ENCODE measurements around the gene KIAA1671. TPM values are rescaled to one million over a fixed set of nuclear protein-coding genes. Genes with fewer than 3 reads are reported as not detected.
A peak's percentile ranks its signal among the peaks of the same experiment; 100 is the strongest.

The KIAA1671 gene
- total RNA-seq, 1 donor from 2014 or later: 17.3 TPM

DNA sequence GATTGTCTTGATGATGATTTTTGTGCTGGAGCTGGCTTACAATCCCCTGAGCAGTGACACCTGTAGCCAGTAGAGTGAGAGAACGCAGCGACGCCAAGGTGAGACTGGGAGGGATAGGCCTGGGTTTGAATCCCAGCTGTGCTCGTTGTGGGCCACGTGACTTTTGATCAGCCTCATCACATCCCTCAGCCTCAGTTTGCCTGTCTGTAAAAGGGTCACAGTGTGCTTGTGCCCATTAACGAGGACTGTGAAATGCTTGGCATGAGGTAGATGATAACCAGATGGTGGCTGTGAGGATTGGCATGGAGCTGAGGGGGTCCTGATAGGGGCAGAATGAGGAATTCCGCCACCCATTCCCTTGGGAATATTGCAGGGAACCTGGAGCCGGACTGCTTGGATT lies 9.6 kb downstream of the KIAA1671 start:
- Histone ChIP-seq H3K36me3 (no peaks in the 10 kb centered on the region), H3K9me3 (ENCODE audit: low read depth) (no peaks in the 10 kb centered on the region), H3K4me3 (no peak overlapping the region), H3K27ac (no peak overlapping the region), H3K4me1 (peaks cover 7% of the 10 kb centered on the region), H3K4me2 (no peak overlapping the region), H4K20me1 (ENCODE audit: low read depth) (peaks cover 69% of the 10 kb centered on the region), H3K9ac (no peak overlapping the region), H3K79me2 (ENCODE audit: low read depth) (peaks cover 99% of the 10 kb centered on the region), H3K27me3 (no peaks in the 10 kb centered on the region), H3F3A (ENCODE audit: low read depth) (peaks cover 5% of the 10 kb centered on the region), H2AFZ (replicated peaks) (no peak overlapping the region)
- no peak overlapping the region for H3K27ac Mint-ChIP-seq
- peaks cover 12% of the 10 kb centered on the region for H3K4me1 Mint-ChIP-seq
- no peak for DNase-seq (ENCODE audit: low spot score)
- TF ChIP-seq, protein P1, sequence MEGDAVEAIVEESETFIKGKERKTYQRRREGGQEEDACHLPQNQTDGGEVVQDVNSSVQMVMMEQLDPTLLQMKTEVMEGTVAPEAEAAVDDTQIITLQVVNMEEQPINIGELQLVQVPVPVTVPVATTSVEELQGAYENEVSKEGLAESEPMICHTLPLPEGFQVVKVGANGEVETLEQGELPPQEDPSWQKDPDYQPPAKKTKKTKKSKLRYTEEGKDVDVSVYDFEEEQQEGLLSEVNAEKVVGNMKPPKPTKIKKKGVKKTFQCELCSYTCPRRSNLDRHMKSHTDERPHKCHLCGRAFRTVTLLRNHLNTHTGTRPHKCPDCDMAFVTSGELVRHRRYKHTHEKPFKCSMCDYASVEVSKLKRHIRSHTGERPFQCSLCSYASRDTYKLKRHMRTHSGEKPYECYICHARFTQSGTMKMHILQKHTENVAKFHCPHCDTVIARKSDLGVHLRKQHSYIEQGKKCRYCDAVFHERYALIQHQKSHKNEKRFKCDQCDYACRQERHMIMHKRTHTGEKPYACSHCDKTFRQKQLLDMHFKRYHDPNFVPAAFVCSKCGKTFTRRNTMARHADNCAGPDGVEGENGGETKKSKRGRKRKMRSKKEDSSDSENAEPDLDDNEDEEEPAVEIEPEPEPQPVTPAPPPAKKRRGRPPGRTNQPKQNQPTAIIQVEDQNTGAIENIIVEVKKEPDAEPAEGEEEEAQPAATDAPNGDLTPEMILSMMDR (IDR thresholded peaks at IDR 0.05): no peak
- TF ChIP-seq EZH2 (IDR thresholded peaks at IDR 0.05) (no peak), EZH2phosphoT487 (IDR thresholded peaks at IDR 0.05) (no peak)
- no peaks in the 10 kb centered on the region for H3K9me3 Mint-ChIP-seq
- no peaks in the 10 kb centered on the region for H3K36me3 Mint-ChIP-seq
- H3K27me3 Mint-ChIP-seq (ENCODE audit: insufficient read depth, low read depth): no peaks in the 10 kb centered on the region
- H3K4me3 Mint-ChIP-seq: no peak overlapping the region

DNA sequence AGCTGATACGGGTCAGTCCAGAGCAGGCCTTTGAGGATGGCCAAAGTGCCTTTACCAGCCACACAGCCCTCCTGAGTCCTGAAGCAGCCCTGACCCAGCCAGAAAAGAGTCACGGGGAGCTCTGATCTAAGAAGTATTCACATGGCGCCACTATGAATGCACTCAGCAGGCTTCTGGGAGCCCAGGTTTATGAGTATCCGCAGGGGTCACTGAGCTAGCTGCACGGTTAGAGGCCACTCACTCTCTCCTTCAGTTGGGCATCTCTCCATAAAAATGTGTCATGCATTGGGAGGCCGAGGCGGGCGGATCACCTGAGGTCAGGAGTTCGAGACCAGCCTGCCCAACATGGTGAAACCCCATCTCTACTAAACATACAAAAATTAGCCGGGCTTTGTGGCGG lies 10.3 kb downstream of the KIAA1671 start:
- Mint-ChIP-seq H3K9me3 (no peaks in the 10 kb centered on the region), H3K27me3 (ENCODE audit: insufficient read depth, low read depth) (no peaks in the 10 kb centered on the region), H3K4me1 (peaks cover 12% of the 10 kb centered on the region), H3K27ac (no peak overlapping the region), H3K36me3 (no peaks in the 10 kb centered on the region), H3K4me3 (no peak overlapping the region)
- Histone ChIP-seq H3K27me3 (no peaks in the 10 kb centered on the region), H3K4me3 (no peak overlapping the region), H3K9me3 (ENCODE audit: low read depth) (no peaks in the 10 kb centered on the region), H3K9ac (no peak overlapping the region), H3K27ac (no peak overlapping the region), H3K36me3 (no peaks in the 10 kb centered on the region), H3K79me2 (ENCODE audit: low read depth) (peaks cover 97% of the 10 kb centered on the region), H3K4me2 (no peak overlapping the region), H2AFZ (replicated peaks) (no peak overlapping the region), H4K20me1 (ENCODE audit: low read depth) (peaks cover 72% of the 10 kb centered on the region), H3K4me1 (peaks cover 7% of the 10 kb centered on the region), H3F3A (ENCODE audit: low read depth) (peaks cover 8% of the 10 kb centered on the region)
- TF ChIP-seq EZH2phosphoT487 (IDR thresholded peaks at IDR 0.05) (no peak), EZH2 (IDR thresholded peaks at IDR 0.05) (no peak)
- TF ChIP-seq, protein P1 (IDR thresholded peaks at IDR 0.05): no peak
- no peak for DNase-seq (ENCODE audit: low spot score)

DNA sequence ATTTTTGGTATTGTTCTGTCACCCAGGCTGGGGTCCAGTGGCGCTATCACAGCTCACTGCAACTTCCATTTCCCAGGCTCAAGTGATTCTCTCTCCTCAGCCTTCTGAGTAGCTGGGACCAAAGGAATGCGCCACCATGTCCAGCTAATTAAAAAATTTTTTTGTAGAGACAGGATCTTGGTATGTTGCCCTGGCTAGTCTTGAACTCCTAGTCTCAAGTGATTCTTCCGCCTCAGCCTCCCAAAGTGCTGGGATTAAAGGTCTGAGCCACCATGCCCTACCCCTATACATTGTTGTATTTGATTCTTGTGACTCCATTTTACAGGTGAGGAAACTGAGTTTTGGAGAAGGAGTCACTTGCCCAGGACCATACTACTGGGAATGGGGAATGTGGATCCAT lies 11.9 kb downstream of the KIAA1671 start:
- Mint-ChIP-seq H3K27me3 (ENCODE audit: insufficient read depth, low read depth) (no peaks in the 10 kb centered on the region), H3K9me3 (no peaks in the 10 kb centered on the region), H3K27ac (peak overlapping the region; percentile 42), H3K4me3 (no peak overlapping the region), H3K36me3 (no peaks in the 10 kb centered on the region), H3K4me1 (peaks cover 17% of the 10 kb centered on the region)
- Histone ChIP-seq H3K27me3 (no peaks in the 10 kb centered on the region), H2AFZ (replicated peaks) (no peak overlapping the region), H3K79me2 (ENCODE audit: low read depth) (peaks cover 98% of the 10 kb centered on the region), H4K20me1 (ENCODE audit: low read depth) (peaks cover 80% of the 10 kb centered on the region), H3K36me3 (no peaks in the 10 kb centered on the region), H3K27ac (no peak overlapping the region), H3K4me2 (no peak overlapping the region), H3K9me3 (ENCODE audit: low read depth) (no peaks in the 10 kb centered on the region), H3K4me3 (no peak overlapping the region), H3K4me1 (peaks cover 16% of the 10 kb centered on the region), H3K9ac (no peak overlapping the region), H3F3A (ENCODE audit: low read depth) (peaks cover 8% of the 10 kb centered on the region)
- DNase-seq (ENCODE audit: low spot score): no peak
- TF ChIP-seq, protein P1 (IDR thresholded peaks at IDR 0.05): no peak
- TF ChIP-seq EZH2 (IDR thresholded peaks at IDR 0.05) (no peak), EZH2phosphoT487 (IDR thresholded peaks at IDR 0.05) (no peak)
